Measurements from ENCODE around the gene LRRC43. TPM values are rescaled to one million over a fixed set of nuclear protein-coding genes. Genes with fewer than 3 reads are reported as not detected.

The LRRC43 gene
- total and polyA plus RNA-seq, 4 donors: 0.03 to 0.67 (median 0.13) TPM; not detected in 1

- H3K4me3 ChIP-seq (ENCODE audit: low read depth in 1 of 3, low read length in 3 of 3): no peak overlapping the region
- no peak overlapping the region for H3K27ac ChIP-seq (ENCODE audit: low read depth in 1 of 2, low read length in 2 of 2)
- TF ChIP-seq HNF4A (conservative IDR thresholded peaks at IDR 0.05) (no peak), HNF4G (IDR thresholded peaks at IDR 0.05) (no peak), MAX (IDR thresholded peaks at IDR 0.05) (no peak), FOXA1 (IDR thresholded peaks at IDR 0.05) (no peak), EGR1 (IDR thresholded peaks at IDR 0.05; ENCODE audit: low read depth in 2 of 2) (no peak), GABPA (IDR thresholded peaks at IDR 0.05 in 1 of 2, conservative IDR thresholded peaks at IDR 0.05 in 1 of 2) (no peak), CTCF (IDR thresholded peaks at IDR 0.05; ENCODE audit: low read depth, low read length, missing input control) (no peak), FOXA2 (IDR thresholded peaks at IDR 0.05) (no peak), RAD21 (IDR thresholded peaks at IDR 0.05) (no peak), NR2F2 (IDR thresholded peaks at IDR 0.05) (no peak), ATF3 (IDR thresholded peaks at IDR 0.05) (no peak), REST (IDR thresholded peaks at IDR 0.05) (no peak), TAF1 (conservative IDR thresholded peaks at IDR 0.05) (no peak), SP1 (IDR thresholded peaks at IDR 0.05) (no peak), RXRA (IDR thresholded peaks at IDR 0.05) (no peak), JUND (IDR thresholded peaks at IDR 0.05) (no peak)
- TF ChIP-seq, protein P1, sequence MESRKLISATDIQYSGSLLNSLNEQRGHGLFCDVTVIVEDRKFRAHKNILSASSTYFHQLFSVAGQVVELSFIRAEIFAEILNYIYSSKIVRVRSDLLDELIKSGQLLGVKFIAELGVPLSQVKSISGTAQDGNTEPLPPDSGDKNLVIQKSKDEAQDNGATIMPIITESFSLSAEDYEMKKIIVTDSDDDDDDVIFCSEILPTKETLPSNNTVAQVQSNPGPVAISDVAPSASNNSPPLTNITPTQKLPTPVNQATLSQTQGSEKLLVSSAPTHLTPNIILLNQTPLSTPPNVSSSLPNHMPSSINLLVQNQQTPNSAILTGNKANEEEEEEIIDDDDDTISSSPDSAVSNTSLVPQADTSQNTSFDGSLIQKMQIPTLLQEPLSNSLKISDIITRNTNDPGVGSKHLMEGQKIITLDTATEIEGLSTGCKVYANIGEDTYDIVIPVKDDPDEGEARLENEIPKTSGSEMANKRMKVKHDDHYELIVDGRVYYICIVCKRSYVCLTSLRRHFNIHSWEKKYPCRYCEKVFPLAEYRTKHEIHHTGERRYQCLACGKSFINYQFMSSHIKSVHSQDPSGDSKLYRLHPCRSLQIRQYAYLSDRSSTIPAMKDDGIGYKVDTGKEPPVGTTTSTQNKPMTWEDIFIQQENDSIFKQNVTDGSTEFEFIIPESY (IDR thresholded peaks at IDR 0.05): no peak
- no peaks in the 10 kb centered on the region for H3K36me3 ChIP-seq (ENCODE audit: control insufficient read depth in 4 of 4, insufficient read depth in 3 of 4, low read depth in 1 of 4, low read length in 3 of 4)
- DNase-seq (ENCODE audit: low spot score): no peak
- no peak overlapping the region for H3K9ac ChIP-seq (ENCODE audit: low read depth in 1 of 2, low read length in 2 of 2)
- H3K27me3 ChIP-seq (ENCODE audit: control insufficient read depth in 4 of 4, insufficient read depth in 4 of 4, low read length in 3 of 4): no peaks in the 10 kb centered on the region
- WGBS: 93% methylated on average over 7 of the region's 7 CpGs
- no peaks in the 10 kb centered on the region for H3K4me1 ChIP-seq (ENCODE audit: control insufficient read depth in 4 of 4, insufficient read depth in 4 of 4, low read length in 3 of 4)
- H3K9me3 ChIP-seq (ENCODE audit: control insufficient read depth in 4 of 4, low read length in 3 of 4): no peaks in the 10 kb centered on the region
These were observed 24.1 kb upstream of the LRRC43 start for GRCh38 chr12:122158700-122159285.
